Activated CD4-positive, alpha-beta T cell treated with anti-CD3 and anti-CD28 coated beads, Interleukin-2, amount 50 U/mL, for 1 hour (primary cell): ENCODE data around the gene G2E3.

Experiments
- DNase-seq: peaks from one replicate; pipeline ENCODE4 v3.0.0-alpha.2; 2020

The G2E3 gene

GRCh38 chr14:30657606-30658163 is 98.7 kb downstream of the G2E3 start:
- no peak for DNase-seq

GRCh38 chr14:30658645-30659044 is 99.7 kb downstream of the G2E3 start:
- DNase-seq: no peak

- DNase-seq: no peak
These were observed 110.6 kb downstream of the G2E3 start for GRCh38 chr14:30669594-30669993.
